HepG2 (cell line): ENCODE measurements around the gene PEAK1. TPM values are rescaled to one million over a fixed set of nuclear protein-coding genes. Genes with fewer than 3 reads are reported as not detected.

ENCODE experiments used
- ATAC-seq: fragments of 200-7000 bp; cut with Tn5 transposase; 3 replicates; pipeline ENCODE4 v1.9.1; 2020; ENCODE audit warnings: mild to moderate bottlenecking, moderate library complexity
- BruUV-seq: library from RNA; stranded (reverse); fragments of 400-500 nt; replicated peaks from 2 replicates; lab custom pipeline; 2021; lab: Mats Ljungman, UMichigan
- CTCF ChIA-PET: fragments of 300-600 bp; formaldehyde crosslinking; extraction: SDS; loops from one replicate; lab custom pipeline; 2021; ENCODE audit warnings: low total read pairs, inconsistent platforms, low intra/inter-chr PET ratio; lab: Yijun Ruan, JAX
- POLR2A ChIA-PET: fragments of 350-600 bp; sonication (Branson Sonifier 250); formaldehyde crosslinking; loops from one replicate; lab custom pipeline; 2020; ENCODE audit warnings: antibody characterized with exemption, inconsistent platforms; lab: Yijun Ruan, JAX
- DNase-seq: peaks from one replicate; pipeline ENCODE4 v3.0.0-alpha.2; 2015; ENCODE audit warnings: low spot score
- FAIRE-seq: peaks from 3 replicates; lab custom pipeline; 2011; peaks lifted over from hg19 to GRCh38; lab: Jason Lieb, UNC
- H2AFZ ChIP-seq: one replicate; pipeline ENCODE4 v1.6.1; 2011; ENCODE audit warnings: low read length, inconsistent platforms
- H3K27ac ChIP-seq: fragments of 300-600 bp; 3 replicates; pipeline ENCODE4 v1.8.0; 2011; ENCODE audit warnings: mixed run types, mild to moderate bottlenecking, mixed read lengths, low read length, inconsistent platforms; ENCODE audit not compliant: insufficient read depth; ENCODE audit errors: extremely low read length
- H3K27me3 ChIP-seq, 2 experiments: fragments of 200-600 bp in 1 of 2; 2 replicates in 1 of 2; 3 replicates in 1 of 2; pipeline versions ENCODE4 v1.6.0 to v1.8.0; 2011; ENCODE audit warnings: low read length in 2 of 2, mild to moderate bottlenecking in 2 of 2, moderate library complexity in 2 of 2, inconsistent platforms in 1 of 2; ENCODE audit not compliant: insufficient read depth in 2 of 2, control insufficient read depth in 1 of 2
- H3K36me3 ChIP-seq, 2 experiments: fragments of 200-600 bp in 1 of 2; replicated peaks in 1 of 2; 2 replicates in 1 of 2; 3 replicates in 1 of 2; pipeline versions ENCODE4 v1.5.1 to v1.8.0; 2011; ENCODE audit warnings: low read length in 2 of 2, inconsistent platforms in 1 of 2; ENCODE audit not compliant: insufficient read depth in 2 of 2, control insufficient read depth in 1 of 2
- H3K4me1 ChIP-seq: 2 replicates; pipeline ENCODE4 v1.5.1; 2012; ENCODE audit warnings: low read length, inconsistent platforms; ENCODE audit not compliant: insufficient read depth
- H3K4me2 ChIP-seq: 2 replicates; pipeline ENCODE4 v1.6.0; 2011; ENCODE audit warnings: low read depth, low read length, inconsistent platforms
- H3K4me3 ChIP-seq, 3 experiments: fragments of 200-600 bp in 1 of 3; sonication (generic), shearing (Covaris generic) in 1 of 3; replicated peaks in 1 of 3; 2 replicates each; pipeline ENCODE4 v1.5.1; 2011 to 2016; ENCODE audit warnings: low read length in 3 of 3, inconsistent platforms in 2 of 3, low read depth in 2 of 3, mild to moderate bottlenecking in 2 of 3, control low read depth in 1 of 3, mixed read lengths in 1 of 3; ENCODE audit not compliant: insufficient read depth in 1 of 3
- H3K79me2 ChIP-seq: one replicate; pipeline ENCODE4 v1.6.1; 2011; ENCODE audit warnings: low read length, inconsistent platforms; ENCODE audit not compliant: insufficient read depth
- H3K9ac ChIP-seq: 2 replicates; pipeline ENCODE4 v1.6.0; 2011; ENCODE audit warnings: mild to moderate bottlenecking, low read depth, low read length, inconsistent platforms; ENCODE audit not compliant: insufficient read depth
- H3K9me3 ChIP-seq: 2 replicates; pipeline ENCODE4 v1.5.1; 2012; ENCODE audit warnings: mild to moderate bottlenecking, low read length
- H4K20me1 ChIP-seq: 2 replicates; pipeline ENCODE4 v1.6.0; 2011; ENCODE audit warnings: inconsistent platforms, mild to moderate bottlenecking, low read length, moderate library complexity; ENCODE audit not compliant: insufficient read depth
- ATF7 ChIP-seq, 2 experiments: fragments of 450-650 bp in 1 of 2; sonication (generic) in 1 of 2; formaldehyde crosslinking in 1 of 2; IDR thresholded peaks; 2 replicates each; pipeline versions ENCODE4 v1.4.0 to v1.6.1; 2016 to 2020; ENCODE audit warnings: antibody characterized with exemption in 1 of 2, mild to moderate bottlenecking in 1 of 2, missing genetic modification reagents in 1 of 2
- NPAS2 ChIP-seq: sonication (generic); formaldehyde crosslinking; IDR thresholded peaks from 2 replicates; pipeline ENCODE4 v1.8.0; 2022; ENCODE audit warnings: mild to moderate bottlenecking, missing genetic modification reagents, borderline replicate concordance
- SMARCC2 ChIP-seq: fragments of 450-650 bp; IDR thresholded peaks from 2 replicates; pipeline ENCODE4 v1.6.1; 2017; ENCODE audit warnings: antibody characterized with exemption, mild to moderate bottlenecking
- STAG1 ChIP-seq: sonication (generic); formaldehyde crosslinking; IDR thresholded peaks from 2 replicates; pipeline ENCODE4 v1.4.0; 2020; ENCODE audit warnings: missing genetic modification reagents
- TCF7L2 ChIP-seq: IDR thresholded peaks from 2 replicates; pipeline ENCODE4 v1.6.1; 2011; ENCODE audit warnings: mild to moderate bottlenecking, low read depth, low read length, moderate library complexity
- ZNF670 ChIP-seq: sonication (generic); formaldehyde crosslinking; IDR thresholded peaks from 2 replicates; pipeline ENCODE4 v1.8.0; 2022; ENCODE audit warnings: mild to moderate bottlenecking, missing genetic modification reagents, borderline replicate concordance
- WGBS: methylation state at CpG from one replicate; pipeline ENCODE4 v1.1.6; 2017; ENCODE audit warnings: low lambda C conversion rate; 5-methylcytosine and 5-hydroxymethylcytosine counted together
- in situ Hi-C: cut with HindIII; loops from 2 replicates; pipeline ENCODE4 v1.10.0; 2017; ENCODE audit warnings: low pct_unique_long_range_greater_than_20kb; ENCODE audit not compliant: extremely low pct_ligation_motif_present
- intact Hi-C: fragments of 100-400 bp; cut with micrococcal nuclease; formaldehyde crosslinking; loops from one replicate; pipeline ENCODE4 v1.10.0; 2022; ENCODE audit not compliant: unreplicated experiment
- polyA plus RNA-seq, 8 experiments: library from polyadenylated mRNA; depleted of rRNA in 3 of 8; stranded (reverse) in 7 of 8; unstranded in 1 of 8; fragments of >200 nt; fragmentation: Illumina TruSeq in 4 of 8; extraction: Trizol in 4 of 8; gene quantifications; 2 replicates each; pipeline versions ENCODE4 v1.2.1 to v1.2.3, GENCODE V29; 2011 to 2016; ENCODE audit warnings: low read depth in 4 of 8, missing spikeins in 1 of 8, mixed read lengths in 1 of 8; ENCODE audit not compliant: insufficient read depth in 1 of 8
- total RNA-seq, 5 experiments: library from RNA; depleted of rRNA; stranded (reverse); fragments of >200 nt; fragmentation: Illumina TruSeq; extraction: Trizol; gene quantifications; 2 replicates each; pipeline ENCODE4 v1.2.3, GENCODE V29; 2016; ENCODE audit warnings: low read depth in 1 of 5
- TF ChIP-seq, protein P1 (sequence below): sonication (generic); formaldehyde crosslinking; conservative IDR thresholded peaks from 2 replicates; pipeline ENCODE4 v1.4.0; 2020; ENCODE audit warnings: missing genetic modification reagents
- TF ChIP-seq, protein P2 (sequence below): sonication (generic); formaldehyde crosslinking; IDR thresholded peaks from 2 replicates; pipeline ENCODE4 v1.5.1; 2020; ENCODE audit warnings: missing genetic modification reagents, mild to moderate bottlenecking, borderline replicate concordance
- TF ChIP-seq, protein P3 (sequence below): sonication (generic); formaldehyde crosslinking; conservative IDR thresholded peaks from 2 replicates; pipeline ENCODE4 v1.8.0; 2022; ENCODE audit warnings: missing genetic modification reagents
- TF ChIP-seq, protein P4 (sequence below): sonication (generic); formaldehyde crosslinking; IDR thresholded peaks from 2 replicates; pipeline ENCODE4 v1.5.1; 2020; ENCODE audit warnings: missing genetic modification reagents, mild to moderate bottlenecking, borderline replicate concordance
- TF ChIP-seq, protein P5 (sequence below): fragments of 450-650 bp; IDR thresholded peaks from 2 replicates; pipeline ENCODE4 v1.6.1; 2017

PEAK1 gene
- total and polyA plus RNA-seq, 2 of the 13 experiments (the other 11 are each of a cell fraction or from before 2014, with no cell fraction given) = 6.0 to 6.6 TPM

DNA sequence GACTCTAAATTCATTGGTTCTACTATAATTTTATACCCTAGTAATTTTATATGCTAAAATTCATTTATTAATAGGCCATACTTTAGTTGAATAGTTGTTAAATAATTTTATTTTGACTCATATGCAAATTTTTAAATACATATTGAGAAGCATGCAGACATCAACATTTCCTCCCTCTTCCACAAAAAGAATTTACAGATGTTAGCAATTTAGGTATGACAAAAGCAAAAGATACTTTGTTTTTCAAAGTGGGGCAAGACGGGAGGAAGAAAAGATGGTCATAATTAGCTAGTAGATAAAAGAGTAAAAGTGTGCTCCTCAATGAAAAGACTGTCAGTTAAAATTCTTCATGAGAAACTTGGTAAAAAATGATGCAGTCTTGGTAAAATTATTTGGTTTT is 200.1 kb downstream of the PEAK1 start:
- intact Hi-C loops = no loop called here
- CTCF ChIA-PET = no interaction called here

More for the DNA sequence above, 200.1 kb downstream of the PEAK1 start:
- FAIRE-seq (no peak), ATAC-seq (no peak), DNase-seq (no peak)
- 90% methylated on average over 1 of the region's 1 CpG for WGBS
- BruUV-seq = no TSS peak
- POLR2A ChIA-PET = no interaction called here
- in situ Hi-C loops = no loop called here
- Histone ChIP-seq H3K36me3 (no peaks in the 10 kb centered on the region), H3K27me3 (no peaks in the 10 kb centered on the region), H3K27ac (no peak overlapping the region), H3K4me3 (no peak overlapping the region), H3K79me2 (no peaks in the 10 kb centered on the region), H3K9ac (no peak overlapping the region)
- TF ChIP-seq NPAS2 (CRISPR knock-in tag) = no peak
- TF ChIP-seq, protein P1, sequence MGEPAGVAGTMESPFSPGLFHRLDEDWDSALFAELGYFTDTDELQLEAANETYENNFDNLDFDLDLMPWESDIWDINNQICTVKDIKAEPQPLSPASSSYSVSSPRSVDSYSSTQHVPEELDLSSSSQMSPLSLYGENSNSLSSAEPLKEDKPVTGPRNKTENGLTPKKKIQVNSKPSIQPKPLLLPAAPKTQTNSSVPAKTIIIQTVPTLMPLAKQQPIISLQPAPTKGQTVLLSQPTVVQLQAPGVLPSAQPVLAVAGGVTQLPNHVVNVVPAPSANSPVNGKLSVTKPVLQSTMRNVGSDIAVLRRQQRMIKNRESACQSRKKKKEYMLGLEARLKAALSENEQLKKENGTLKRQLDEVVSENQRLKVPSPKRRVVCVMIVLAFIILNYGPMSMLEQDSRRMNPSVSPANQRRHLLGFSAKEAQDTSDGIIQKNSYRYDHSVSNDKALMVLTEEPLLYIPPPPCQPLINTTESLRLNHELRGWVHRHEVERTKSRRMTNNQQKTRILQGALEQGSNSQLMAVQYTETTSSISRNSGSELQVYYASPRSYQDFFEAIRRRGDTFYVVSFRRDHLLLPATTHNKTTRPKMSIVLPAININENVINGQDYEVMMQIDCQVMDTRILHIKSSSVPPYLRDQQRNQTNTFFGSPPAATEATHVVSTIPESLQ = no peak
- TF ChIP-seq STAG1 (CRISPR knock-in tag) = no peak
- no peak for TF ChIP-seq SMARCC2
- TF ChIP-seq, protein P2, sequence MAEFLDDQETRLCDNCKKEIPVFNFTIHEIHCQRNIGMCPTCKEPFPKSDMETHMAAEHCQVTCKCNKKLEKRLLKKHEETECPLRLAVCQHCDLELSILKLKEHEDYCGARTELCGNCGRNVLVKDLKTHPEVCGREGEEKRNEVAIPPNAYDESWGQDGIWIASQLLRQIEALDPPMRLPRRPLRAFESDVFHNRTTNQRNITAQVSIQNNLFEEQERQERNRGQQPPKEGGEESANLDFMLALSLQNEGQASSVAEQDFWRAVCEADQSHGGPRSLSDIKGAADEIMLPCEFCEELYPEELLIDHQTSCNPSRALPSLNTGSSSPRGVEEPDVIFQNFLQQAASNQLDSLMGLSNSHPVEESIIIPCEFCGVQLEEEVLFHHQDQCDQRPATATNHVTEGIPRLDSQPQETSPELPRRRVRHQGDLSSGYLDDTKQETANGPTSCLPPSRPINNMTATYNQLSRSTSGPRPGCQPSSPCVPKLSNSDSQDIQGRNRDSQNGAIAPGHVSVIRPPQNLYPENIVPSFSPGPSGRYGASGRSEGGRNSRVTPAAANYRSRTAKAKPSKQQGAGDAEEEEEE (CRISPR knock-in tag) = no peak
- no peak for TF ChIP-seq ZNF670
- TF ChIP-seq, protein P3, sequence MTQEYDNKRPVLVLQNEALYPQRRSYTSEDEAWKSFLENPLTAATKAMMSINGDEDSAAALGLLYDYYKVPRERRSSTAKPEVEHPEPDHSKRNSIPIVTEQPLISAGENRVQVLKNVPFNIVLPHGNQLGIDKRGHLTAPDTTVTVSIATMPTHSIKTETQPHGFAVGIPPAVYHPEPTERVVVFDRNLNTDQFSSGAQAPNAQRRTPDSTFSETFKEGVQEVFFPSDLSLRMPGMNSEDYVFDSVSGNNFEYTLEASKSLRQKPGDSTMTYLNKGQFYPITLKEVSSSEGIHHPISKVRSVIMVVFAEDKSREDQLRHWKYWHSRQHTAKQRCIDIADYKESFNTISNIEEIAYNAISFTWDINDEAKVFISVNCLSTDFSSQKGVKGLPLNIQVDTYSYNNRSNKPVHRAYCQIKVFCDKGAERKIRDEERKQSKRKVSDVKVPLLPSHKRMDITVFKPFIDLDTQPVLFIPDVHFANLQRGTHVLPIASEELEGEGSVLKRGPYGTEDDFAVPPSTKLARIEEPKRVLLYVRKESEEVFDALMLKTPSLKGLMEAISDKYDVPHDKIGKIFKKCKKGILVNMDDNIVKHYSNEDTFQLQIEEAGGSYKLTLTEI (CRISPR knock-in tag) = no peak
- TF ChIP-seq, protein P4, sequence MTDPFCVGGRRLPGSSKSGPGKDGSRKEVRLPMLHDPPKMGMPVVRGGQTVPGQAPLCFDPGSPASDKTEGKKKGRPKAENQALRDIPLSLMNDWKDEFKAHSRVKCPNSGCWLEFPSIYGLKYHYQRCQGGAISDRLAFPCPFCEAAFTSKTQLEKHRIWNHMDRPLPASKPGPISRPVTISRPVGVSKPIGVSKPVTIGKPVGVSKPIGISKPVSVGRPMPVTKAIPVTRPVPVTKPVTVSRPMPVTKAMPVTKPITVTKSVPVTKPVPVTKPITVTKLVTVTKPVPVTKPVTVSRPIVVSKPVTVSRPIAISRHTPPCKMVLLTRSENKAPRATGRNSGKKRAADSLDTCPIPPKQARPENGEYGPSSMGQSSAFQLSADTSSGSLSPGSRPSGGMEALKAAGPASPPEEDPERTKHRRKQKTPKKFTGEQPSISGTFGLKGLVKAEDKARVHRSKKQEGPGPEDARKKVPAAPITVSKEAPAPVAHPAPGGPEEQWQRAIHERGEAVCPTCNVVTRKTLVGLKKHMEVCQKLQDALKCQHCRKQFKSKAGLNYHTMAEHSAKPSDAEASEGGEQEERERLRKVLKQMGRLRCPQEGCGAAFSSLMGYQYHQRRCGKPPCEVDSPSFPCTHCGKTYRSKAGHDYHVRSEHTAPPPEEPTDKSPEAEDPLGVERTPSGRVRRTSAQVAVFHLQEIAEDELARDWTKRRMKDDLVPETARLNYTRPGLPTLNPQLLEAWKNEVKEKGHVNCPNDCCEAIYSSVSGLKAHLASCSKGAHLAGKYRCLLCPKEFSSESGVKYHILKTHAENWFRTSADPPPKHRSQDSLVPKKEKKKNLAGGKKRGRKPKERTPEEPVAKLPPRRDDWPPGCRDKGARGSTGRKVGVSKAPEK (CRISPR knock-in tag) = no peak
- no peak for TF ChIP-seq TCF7L2
- TF ChIP-seq, protein P5, sequence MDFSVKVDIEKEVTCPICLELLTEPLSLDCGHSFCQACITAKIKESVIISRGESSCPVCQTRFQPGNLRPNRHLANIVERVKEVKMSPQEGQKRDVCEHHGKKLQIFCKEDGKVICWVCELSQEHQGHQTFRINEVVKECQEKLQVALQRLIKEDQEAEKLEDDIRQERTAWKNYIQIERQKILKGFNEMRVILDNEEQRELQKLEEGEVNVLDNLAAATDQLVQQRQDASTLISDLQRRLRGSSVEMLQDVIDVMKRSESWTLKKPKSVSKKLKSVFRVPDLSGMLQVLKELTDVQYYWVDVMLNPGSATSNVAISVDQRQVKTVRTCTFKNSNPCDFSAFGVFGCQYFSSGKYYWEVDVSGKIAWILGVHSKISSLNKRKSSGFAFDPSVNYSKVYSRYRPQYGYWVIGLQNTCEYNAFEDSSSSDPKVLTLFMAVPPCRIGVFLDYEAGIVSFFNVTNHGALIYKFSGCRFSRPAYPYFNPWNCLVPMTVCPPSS = no peak
- no peak for TF ChIP-seq ATF7 (IDR thresholded peaks at IDR 0.05)
- TF ChIP-seq ATF7 (CRISPR knock-in tag; IDR thresholded peaks at IDR 0.05) = no peak
- TF ChIP-seq, all 625 proteins: peak for 0
- no peaks in the 10 kb centered on the region for H3K9me3 ChIP-seq
- H3K4me2 ChIP-seq = no peak overlapping the region
- H3K4me1 ChIP-seq = peaks cover 27% of the 10 kb centered on the region
- no peak overlapping the region for H2AFZ ChIP-seq
- H4K20me1 ChIP-seq = no peaks in the 10 kb centered on the region
